ENCODE measurements around the gene WHRN. TPM values are rescaled to one million over a fixed set of nuclear protein-coding genes. Genes with fewer than 3 reads are reported as not detected.

The WHRN gene
- total RNA-seq, 1 experiment from 2014 or later = 19.8 TPM

GRCh38 chr9:114430457-114430856 lies 74.8 kb downstream of the WHRN start:
- TF ChIP-seq EZH2 (IDR thresholded peaks at IDR 0.05; ENCODE audit: low read depth) = no peak
- TF ChIP-seq CTCF (conservative IDR thresholded peaks at IDR 0.05) = no peak
- Histone ChIP-seq H3K27ac (no peak overlapping the region), H3F3A (ENCODE audit: insufficient read depth, low read depth) (no peaks in the 10 kb centered on the region), H3K79me2 (ENCODE audit: low read depth) (no peaks in the 10 kb centered on the region), H4K20me1 (ENCODE audit: insufficient read depth) (0 out of 2 replicates have a peak, but pooled peaks cover 3% of the 10 kb centered on the region), H3K9me2 (ENCODE audit: insufficient read depth) (no peaks in the 10 kb centered on the region), H3K4me1 (replicated peaks; ENCODE audit: insufficient read depth) (no peaks in the 10 kb centered on the region), H3K4me3 (no peak overlapping the region), H3K27me3 (ENCODE audit: insufficient read depth, low read depth) (no peaks in the 10 kb centered on the region), H2AFZ (no peak overlapping the region), H3K9me3 (ENCODE audit: insufficient read depth, low read depth) (no peaks in the 10 kb centered on the region), H3K4me2 (no peak overlapping the region), H3K36me3 (ENCODE audit: low read depth) (no peaks in the 10 kb centered on the region)
- no TSS peak for BruUV-seq (replicated peaks)
- intact Hi-C loops (cut with micrococcal nuclease; ENCODE audit: unreplicated experiment) = no loop called here
- POLR2A ChIA-PET (ENCODE audit: unreplicated experiment) = no interaction called here
- CTCF ChIA-PET = no interaction called here
- no peak for DNase-seq

- ChIA-PET CTCF (no interaction called here), POLR2A (ENCODE audit: unreplicated experiment) (no interaction called here)
- H3K27me3 ChIP-seq (ENCODE audit: insufficient read depth, low read depth) = no peaks in the 10 kb centered on the region
- H3K79me2 ChIP-seq (ENCODE audit: low read depth) = no peaks in the 10 kb centered on the region
- no peak overlapping the region for H3K27ac ChIP-seq
- intact Hi-C loops (cut with micrococcal nuclease; ENCODE audit: unreplicated experiment) = no loop called here
- no peaks in the 10 kb centered on the region for H3K9me2 ChIP-seq (ENCODE audit: insufficient read depth)
- no peak overlapping the region for H2AFZ ChIP-seq
- TF ChIP-seq EZH2 (IDR thresholded peaks at IDR 0.05; ENCODE audit: low read depth) (no peak), CTCF (conservative IDR thresholded peaks at IDR 0.05) (no peak)
- H3F3A ChIP-seq (ENCODE audit: insufficient read depth, low read depth) = no peaks in the 10 kb centered on the region
- H3K4me3 ChIP-seq = no peak overlapping the region
- no peaks in the 10 kb centered on the region for H3K4me1 ChIP-seq (replicated peaks; ENCODE audit: insufficient read depth)
- BruUV-seq (replicated peaks) = no TSS peak
- H3K9me3 ChIP-seq (ENCODE audit: insufficient read depth, low read depth) = no peaks in the 10 kb centered on the region
- H4K20me1 ChIP-seq (ENCODE audit: insufficient read depth) = 0 out of 2 replicates have a peak, but pooled peaks cover 3% of the 10 kb centered on the region
- no peak for DNase-seq
- H3K4me2 ChIP-seq = no peak overlapping the region
- no peaks in the 10 kb centered on the region for H3K36me3 ChIP-seq (ENCODE audit: low read depth)
Measured at GRCh38 chr9:114429488-114429887, 75.8 kb downstream of the WHRN start.

- TF ChIP-seq EZH2 (IDR thresholded peaks at IDR 0.05; ENCODE audit: low read depth) (no peak), CTCF (conservative IDR thresholded peaks at IDR 0.05) (no peak)
- CTCF ChIA-PET = no interaction called here
- no peak overlapping the region for H3K27ac ChIP-seq
- no peaks in the 10 kb centered on the region for H3K9me2 ChIP-seq (ENCODE audit: insufficient read depth)
- 0 out of 2 replicates have a peak, but pooled peaks cover 3% of the 10 kb centered on the region for H4K20me1 ChIP-seq (ENCODE audit: insufficient read depth)
- H3K4me2 ChIP-seq = no peak overlapping the region
- intact Hi-C loops (cut with micrococcal nuclease; ENCODE audit: unreplicated experiment) = no loop called here
- no peaks in the 10 kb centered on the region for H3K4me1 ChIP-seq (replicated peaks; ENCODE audit: insufficient read depth)
- H3K4me3 ChIP-seq = no peak overlapping the region
- H3F3A ChIP-seq (ENCODE audit: insufficient read depth, low read depth) = no peaks in the 10 kb centered on the region
- H3K27me3 ChIP-seq (ENCODE audit: insufficient read depth, low read depth) = no peaks in the 10 kb centered on the region
- no peak for DNase-seq
- H2AFZ ChIP-seq = no peak overlapping the region
- H3K79me2 ChIP-seq (ENCODE audit: low read depth) = no peaks in the 10 kb centered on the region
- no peaks in the 10 kb centered on the region for H3K36me3 ChIP-seq (ENCODE audit: low read depth)
- no TSS peak for BruUV-seq (replicated peaks)
- H3K9me3 ChIP-seq (ENCODE audit: insufficient read depth, low read depth) = no peaks in the 10 kb centered on the region
- POLR2A ChIA-PET (ENCODE audit: unreplicated experiment) = no interaction called here
Measured at GRCh38 chr9:114428466-114428865, 76.8 kb downstream of the WHRN start.

Measured in PC-9 (cell line).